ENCODE measurements around the gene PDE9A.
A peak's percentile ranks its signal among the peaks of the same experiment; 100 is the strongest.

Gene PDE9A

GRCh38 chr21:42645211-42646075 is 8.0 kb upstream of the PDE9A start:
- no peak for DNase-seq

GRCh38 chr21:42646076-42646825 is 7.2 kb upstream of the PDE9A start:
- DNase-seq = no peak

GRCh38 chr21:42646836-42647235 is 6.6 kb upstream of the PDE9A start:
- DNase-seq = no peak

- no peak for DNase-seq
Measured at GRCh38 chr21:42648606-42649005, 4.8 kb upstream of the PDE9A start.

GRCh38 chr21:42649122-42650032 is 4.0 kb upstream of the PDE9A start:
- DNase-seq = no peak

- DNase-seq = peak; percentile 3
Measured at GRCh38 chr21:42650033-42650370, 3.4 kb upstream of the PDE9A start.

GRCh38 chr21:42650441-42651421 is 2.7 kb upstream of the PDE9A start:
- DNase-seq = peak; percentile 4

- DNase-seq = peak; percentile 5
Measured at GRCh38 chr21:42651515-42652401, 1.7 kb upstream of the PDE9A start.

- no peak for DNase-seq
Measured at GRCh38 chr21:42652527-42653230, 742 bp upstream of the PDE9A start.

- no peak for DNase-seq
Measured at GRCh38 chr21:42654179-42654912, 925 bp downstream of the PDE9A start.

GRCh38 chr21:42654913-42655795 is 1.7 kb downstream of the PDE9A start:
- DNase-seq = peak; percentile 30

- no peak for DNase-seq
Measured at GRCh38 chr21:42655796-42656770, 2.7 kb downstream of the PDE9A start.

- DNase-seq = no peak
Measured at GRCh38 chr21:42656872-42657271, 3.5 kb downstream of the PDE9A start.

- DNase-seq = no peak
Measured at GRCh38 chr21:42657676-42658319, 4.4 kb downstream of the PDE9A start.

- no peak for DNase-seq
Measured at GRCh38 chr21:42658320-42659105, 5.1 kb downstream of the PDE9A start.
